C4-2B (cell line): ENCODE data around the gene FXYD1.

ENCODE experiments used
- H3K27ac ChIP-seq: fragments of 450-650 bp; 2 replicates; pipeline ENCODE4 v1.5.1; 2017
- ZFX ChIP-seq: fragments of 450-650 bp; IDR thresholded peaks from 2 replicates; pipeline ENCODE4 v1.6.1; 2017
- TF ChIP-seq, protein P1 (sequence below): fragments of 450-650 bp; conservative IDR thresholded peaks from 2 replicates; pipeline ENCODE4 v1.5.1; 2017; ENCODE audit warnings: mild to moderate bottlenecking

Gene FXYD1

DNA sequence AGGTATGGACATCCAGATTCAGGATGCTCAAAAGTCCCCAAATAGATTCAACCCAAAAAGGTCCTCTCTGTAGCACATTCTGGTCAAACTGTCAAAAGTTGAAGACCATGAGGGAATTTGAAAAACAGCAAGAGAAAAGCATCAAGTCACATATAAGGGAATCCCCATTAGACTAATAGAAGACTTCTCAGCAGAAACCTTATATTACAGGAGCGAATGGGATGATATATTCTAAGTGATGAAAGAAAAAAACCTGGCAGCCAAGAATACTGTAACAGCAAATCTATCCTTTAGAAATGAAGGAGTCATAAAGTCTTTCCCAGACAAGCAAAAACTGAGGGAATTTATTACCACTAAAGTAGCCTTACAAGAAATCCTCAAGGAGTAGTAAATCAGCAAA is 45.6 kb downstream of the FXYD1 start:
- H3K27ac ChIP-seq: no peak overlapping the region
- TF ChIP-seq, protein P1, sequence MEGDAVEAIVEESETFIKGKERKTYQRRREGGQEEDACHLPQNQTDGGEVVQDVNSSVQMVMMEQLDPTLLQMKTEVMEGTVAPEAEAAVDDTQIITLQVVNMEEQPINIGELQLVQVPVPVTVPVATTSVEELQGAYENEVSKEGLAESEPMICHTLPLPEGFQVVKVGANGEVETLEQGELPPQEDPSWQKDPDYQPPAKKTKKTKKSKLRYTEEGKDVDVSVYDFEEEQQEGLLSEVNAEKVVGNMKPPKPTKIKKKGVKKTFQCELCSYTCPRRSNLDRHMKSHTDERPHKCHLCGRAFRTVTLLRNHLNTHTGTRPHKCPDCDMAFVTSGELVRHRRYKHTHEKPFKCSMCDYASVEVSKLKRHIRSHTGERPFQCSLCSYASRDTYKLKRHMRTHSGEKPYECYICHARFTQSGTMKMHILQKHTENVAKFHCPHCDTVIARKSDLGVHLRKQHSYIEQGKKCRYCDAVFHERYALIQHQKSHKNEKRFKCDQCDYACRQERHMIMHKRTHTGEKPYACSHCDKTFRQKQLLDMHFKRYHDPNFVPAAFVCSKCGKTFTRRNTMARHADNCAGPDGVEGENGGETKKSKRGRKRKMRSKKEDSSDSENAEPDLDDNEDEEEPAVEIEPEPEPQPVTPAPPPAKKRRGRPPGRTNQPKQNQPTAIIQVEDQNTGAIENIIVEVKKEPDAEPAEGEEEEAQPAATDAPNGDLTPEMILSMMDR: no peak
- TF ChIP-seq ZFX: no peak

GRCh38 chr19:35184884-35185283 is 46.3 kb downstream of the FXYD1 start:
- no peak overlapping the region for H3K27ac ChIP-seq
- TF ChIP-seq, protein P1: no peak
- TF ChIP-seq ZFX: no peak
